ENCODE data around the gene GLT6D1.

GLT6D1 gene

DNA sequence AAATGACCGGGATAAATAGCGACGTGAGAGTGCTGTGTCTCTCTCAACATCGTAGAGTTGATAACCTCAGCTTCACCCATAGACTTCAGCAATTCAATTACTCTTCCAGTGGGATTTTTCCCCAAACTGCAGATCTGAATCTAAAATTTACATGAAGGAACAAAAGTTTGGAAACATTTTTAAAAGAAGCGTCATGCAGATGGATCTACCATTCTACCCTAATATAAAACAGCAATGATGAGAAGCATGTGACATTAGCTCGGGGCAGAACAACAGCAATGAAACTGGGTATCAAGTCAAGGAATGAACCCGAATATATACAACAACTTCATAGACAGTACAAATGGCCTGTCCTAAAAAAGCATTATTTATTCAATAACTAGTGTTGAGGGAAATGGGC is 18.8 kb downstream of the GLT6D1 start:
- DNase-seq: no peak

DNA sequence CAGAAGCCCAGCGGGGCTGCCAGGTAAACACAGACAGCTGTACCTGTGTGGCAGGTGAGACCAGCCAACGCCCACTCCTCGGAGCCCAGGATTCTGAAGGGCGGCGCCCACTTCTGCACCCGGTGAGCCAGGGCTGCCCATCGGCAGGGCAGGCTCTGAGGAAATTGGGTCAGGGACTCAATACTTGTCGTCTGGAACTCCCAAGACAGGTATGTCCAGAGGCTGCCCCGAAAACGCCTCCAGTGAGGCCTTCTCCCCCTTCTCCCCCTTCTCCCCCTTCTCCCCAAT is 19.8 kb downstream of the GLT6D1 start:
- no peak for DNase-seq

DNA sequence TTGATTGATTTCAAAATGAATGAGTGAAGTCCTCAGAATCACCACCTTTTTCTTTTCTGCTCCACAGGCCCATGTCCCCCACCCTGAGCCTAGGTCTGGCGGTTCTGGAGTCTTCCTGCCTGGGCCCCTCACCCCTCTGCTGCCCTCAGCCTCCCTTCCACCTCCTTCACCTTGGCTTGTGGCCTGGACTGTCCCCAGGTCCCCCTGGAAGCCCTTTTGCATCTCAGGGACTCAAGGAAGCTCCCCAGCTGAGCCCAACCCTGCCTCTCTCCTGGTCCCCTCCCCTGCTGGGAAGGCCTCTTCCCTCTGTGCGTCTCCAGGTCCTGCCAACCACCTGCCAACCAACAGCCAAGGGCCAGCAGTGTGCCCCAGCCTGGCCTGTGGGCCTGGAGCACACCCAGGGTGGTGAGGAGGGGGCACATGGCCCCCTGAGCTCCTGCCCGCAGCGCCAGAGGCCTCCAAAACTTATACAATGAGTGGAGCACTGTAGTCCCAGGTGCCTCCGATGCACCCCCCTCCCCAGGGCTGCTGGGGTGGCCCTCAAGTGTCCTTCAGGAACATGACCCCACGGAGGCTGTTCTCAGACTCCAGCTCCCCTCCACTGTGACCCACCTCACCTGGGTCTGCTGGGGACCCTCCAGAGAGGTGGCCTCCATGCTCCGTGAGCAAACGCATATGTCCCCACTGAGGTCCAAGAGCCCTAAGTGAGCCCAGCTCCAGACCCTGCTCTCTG is 20.3 kb downstream of the GLT6D1 start:
- DNase-seq: no peak

DNA sequence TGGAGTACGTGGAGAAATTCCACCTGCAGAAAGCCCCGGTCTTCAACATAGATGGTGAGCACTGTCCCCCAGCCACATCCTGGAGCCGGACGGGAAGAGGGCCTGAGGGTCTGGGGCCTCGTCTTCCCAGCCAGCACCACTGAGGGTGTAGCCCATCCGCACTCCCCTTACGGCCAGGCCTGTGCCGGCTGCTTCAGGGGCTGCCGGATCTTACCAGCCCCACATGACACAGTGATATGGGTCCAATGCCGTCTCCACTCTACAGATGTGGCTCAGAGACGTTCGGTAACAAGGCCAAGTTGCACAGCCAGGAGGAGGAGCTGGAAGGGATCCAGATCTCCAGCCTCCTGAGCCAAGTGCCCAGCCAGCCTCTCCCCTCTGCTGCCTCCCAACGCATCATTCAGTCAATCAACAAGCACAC is 21.3 kb downstream of the GLT6D1 start:
- no peak for DNase-seq

DNA sequence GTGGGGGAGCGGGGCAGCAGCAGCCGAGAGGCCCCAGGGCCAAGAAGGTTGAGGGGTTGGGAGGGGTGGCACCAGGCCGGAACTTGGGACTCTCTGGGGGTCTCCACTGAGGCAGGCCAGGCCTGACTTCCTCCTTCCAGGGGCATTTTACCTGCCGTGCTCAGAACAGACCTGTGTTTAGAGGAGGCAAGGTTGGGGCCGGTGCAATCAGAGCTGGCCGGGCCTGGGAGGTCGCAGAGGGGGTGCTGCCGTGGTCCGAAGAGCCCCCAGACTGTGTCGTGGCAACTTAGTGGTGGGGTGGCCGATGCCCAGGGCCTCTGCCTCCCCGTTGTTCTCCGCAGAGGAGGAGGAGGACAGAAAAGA is 21.8 kb downstream of the GLT6D1 start:
- DNase-seq: no peak

DNA sequence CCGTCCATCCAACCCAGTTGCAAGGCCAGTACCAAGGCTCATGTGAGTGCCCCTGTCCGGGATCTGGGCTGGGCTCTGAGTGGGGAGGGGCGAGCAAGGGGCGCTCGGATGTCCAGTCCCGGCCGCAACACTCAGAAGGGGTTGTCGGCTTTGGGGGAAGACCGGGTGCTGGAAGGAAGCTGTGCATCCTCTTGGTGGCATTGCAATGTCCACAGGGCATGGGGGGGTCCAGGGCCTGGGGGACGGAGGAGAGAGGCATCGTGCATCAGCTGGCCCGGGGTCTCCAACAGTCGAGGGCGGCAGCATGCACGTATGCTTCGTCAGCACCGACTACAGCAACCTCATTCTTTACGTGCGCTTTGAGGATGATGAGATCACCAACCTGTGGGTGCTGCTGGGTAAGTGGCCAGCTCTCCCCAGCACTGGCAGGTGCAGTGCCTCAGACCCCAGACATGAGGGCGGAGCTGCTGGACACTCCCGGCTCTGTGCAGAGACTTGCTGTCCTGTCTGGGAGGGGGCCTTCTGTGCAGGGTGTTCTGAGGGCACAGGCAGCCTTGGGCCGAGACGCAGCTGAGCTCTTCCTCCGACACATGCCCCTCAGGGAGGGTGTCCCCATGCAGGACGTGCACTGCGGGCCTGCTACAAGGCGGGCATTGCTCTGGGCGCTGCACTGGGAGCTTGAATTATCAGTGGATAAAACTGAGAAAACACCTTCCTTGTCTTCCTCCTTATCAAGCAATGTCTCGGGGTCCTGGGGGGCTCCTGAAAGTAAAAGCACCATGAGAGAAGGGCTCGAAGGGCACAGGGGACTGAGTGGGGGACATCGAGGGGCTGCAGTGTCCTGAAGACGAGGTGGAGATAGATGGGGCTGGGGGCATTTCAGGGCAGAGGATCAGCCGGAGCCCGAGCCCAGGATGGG is 22.5 kb downstream of the GLT6D1 start:
- no peak for DNase-seq

DNA sequence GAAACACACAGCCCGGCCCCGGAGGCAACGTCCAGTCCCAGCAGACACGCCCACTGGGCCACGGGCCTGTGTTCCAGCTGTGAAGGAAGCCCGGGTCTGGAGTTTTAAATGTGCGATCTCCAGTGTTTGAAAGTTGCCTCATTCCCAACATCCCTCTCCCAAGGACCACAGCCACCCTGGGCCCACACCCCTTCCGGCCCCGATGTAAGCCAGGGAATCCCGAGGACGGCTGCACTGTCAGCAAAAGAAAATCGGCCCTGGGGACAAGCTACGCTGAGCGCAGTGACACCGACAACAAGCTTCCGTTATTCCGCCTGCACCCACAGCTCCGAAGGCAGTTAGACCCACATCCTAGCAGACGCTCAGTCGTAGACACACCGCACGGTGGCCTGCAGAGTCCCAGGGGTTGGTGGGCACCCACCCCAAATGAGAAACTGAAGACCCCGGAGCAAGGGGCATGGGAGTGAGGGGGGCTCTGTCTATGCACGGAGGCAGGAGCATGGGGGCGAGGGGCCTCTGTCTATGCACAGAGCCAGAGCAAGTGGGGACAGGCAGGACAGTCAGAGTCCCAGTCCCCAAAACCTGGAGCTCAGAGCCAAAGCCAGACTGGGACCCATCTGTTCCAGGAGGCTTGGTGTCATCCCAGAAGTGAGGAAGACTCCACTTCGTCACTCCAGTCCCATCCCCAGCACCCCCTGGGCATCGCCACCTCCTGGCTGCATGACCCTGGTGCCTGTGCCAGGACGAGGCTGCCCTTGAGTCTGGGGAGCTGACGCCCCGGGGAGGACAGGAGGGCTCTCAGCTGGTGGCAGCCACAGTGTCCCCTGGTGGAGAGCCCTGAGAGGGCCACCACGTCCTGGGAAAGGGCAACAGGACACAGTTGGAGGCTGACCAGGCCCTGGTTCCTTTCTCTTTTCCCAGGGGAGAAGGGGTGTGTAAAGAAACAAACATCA is 23.4 kb downstream of the GLT6D1 start:
- DNase-seq: no peak

DNA sequence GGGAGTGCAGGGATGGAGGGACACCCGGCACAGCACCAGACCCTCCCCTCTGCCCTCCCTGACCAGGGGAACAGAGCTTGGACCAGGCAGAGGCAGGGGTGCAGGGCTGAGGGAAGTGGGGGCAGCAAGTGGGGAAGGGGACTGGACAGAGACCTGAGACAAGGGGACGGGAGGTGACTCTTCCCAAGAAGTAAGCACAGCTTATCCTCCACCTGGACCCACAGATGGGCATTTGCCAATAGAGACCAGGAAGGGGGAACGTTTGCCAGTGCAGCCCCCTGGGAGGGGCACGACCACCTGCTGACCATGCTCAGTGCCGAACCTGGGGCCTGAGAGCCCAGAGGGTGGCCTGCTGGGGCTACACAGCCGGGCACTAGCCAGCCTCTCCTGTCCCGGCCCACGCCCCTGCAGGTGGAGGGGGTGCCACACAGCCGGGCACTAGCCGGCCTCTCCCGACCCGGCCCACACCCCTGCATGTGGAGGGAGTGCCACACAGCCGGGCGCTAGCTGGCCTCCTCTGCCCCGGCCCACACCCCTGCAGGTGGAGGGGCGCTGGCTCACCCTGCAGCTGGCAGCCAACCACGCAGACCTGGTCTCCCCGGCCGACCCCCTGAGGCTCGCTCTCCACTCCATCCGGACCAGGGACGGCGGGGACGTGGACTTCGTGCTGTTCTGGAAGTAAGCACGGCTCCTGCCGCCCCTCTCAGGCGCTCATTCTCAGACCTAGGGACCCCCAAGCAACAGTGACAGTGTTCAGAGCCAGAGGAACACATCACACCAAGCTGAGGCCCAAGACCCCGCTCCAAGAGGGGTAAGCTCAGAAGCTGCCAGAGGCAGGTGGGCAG is 24.3 kb downstream of the GLT6D1 start:
- DNase-seq: no peak

DNA sequence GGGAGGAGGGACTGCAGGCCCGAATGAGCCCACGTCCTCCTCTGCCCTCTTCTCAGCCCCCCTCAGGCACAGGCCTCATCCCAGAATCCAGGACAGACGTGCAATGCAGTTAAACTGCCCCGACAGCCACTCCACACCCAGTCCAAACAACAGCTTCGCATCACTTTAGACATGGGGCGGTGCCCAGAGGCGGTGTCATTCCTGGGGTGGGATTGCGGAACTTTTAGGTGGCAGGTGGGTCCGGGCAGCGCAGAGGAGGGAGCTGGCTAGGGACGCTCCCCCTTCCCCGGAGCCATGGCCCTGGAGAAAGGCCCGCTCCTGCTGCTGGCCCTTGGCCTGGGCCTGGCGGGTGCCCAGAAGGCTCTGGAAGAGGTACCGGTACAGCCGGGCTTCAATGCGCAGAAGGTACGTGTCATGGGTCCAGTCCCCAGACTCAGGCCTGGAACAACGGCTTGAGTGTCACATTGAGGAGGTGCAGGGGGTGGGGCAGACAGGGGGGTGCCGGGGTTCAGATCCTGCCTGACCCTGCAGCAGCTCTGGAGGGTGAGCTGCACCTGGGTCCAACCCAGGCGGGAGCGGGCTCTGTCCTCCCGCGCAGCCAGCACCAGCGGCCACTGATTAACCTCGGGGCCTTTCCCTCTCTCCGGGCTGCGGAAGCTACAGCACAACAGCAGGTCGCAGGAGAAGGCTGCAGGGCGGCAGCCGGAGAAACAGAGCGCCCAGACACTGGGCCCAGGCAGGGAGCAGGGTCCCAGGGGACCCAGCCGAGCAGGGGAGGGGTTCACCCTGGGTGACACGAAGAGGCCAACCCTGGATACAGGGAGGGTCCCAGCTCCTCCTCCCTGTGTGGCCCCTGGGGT is 25.2 kb downstream of the GLT6D1 start:
- DNase-seq: no peak

DNA sequence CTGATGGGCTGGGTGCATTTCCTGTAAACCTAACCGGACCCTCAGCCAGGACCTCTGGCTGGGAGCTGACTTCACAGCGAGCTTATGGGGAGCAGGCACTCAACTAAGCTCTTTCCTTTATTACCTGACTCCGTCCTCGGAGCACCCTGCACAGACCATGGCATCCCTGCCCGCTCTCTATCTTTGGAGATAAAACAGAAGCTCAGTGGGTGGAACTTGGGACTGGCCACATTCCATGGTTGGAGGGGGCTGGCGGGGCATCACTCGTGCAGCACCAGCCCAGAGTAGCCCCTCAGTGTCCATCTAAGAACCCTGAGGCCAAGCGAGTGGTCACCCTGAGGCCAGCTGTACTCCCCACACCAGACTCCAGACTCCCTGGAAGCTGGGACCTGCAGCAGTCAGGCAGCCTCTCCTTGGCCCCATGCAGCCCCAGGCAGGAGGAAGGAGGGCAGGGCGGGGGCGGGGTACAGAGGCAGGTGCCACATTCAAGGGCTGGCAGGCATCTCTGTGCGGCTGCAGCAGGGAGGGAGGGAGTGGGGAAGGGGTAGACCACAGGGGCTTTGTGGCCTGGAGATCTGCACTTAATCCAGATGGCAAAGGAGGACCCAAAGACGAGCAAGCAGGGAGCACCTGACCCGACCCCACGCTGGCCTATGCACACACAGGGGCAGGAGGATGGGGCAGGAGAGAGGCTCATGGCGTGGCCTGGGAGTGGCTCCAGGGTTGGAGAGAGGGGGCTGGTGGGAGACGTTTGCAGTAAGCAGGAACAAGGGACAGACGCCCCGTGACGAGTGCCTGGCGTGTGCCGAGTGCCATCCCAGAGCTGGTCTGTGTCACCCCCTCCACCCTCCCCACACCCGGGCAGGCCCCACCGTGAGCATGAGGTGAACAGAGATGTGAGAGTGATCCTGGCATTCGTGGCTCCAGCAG is 26.1 kb downstream of the GLT6D1 start:
- no peak for DNase-seq

DNA sequence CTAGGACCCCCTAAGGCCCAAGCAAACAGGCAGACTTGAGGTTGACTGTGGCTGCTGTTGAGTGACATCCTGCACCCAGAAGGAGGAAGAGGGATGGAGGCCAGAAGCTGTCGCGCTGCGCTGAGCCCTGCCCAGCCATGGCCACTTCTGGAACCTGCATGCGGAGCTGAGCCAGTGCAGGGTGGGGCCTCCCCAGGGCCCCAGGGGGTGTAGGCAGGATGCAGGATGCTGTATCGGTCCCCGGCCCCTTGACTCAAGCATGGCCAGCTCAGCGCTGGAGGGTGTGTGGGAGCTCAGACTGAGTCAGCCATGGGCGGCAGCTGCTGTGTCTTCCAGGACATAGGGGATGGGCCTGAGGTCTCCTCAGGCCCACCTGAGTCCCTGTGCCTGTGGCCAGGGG is 26.9 kb downstream of the GLT6D1 start:
- DNase-seq: no peak

DNA sequence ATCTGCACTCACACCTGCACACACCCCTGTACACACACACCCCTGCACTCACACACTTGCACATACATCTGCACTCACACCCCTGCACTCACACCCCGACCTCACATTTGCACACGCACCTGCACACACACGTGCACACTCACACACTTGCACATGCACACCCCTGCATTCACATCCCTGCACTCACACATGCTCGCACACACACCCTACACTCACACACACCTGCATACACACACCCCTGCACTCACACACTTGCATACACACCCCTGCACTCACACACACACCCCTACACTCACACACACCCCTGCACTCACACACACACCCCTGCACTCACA is 27.5 kb downstream of the GLT6D1 start:
- DNase-seq: no peak

DNA sequence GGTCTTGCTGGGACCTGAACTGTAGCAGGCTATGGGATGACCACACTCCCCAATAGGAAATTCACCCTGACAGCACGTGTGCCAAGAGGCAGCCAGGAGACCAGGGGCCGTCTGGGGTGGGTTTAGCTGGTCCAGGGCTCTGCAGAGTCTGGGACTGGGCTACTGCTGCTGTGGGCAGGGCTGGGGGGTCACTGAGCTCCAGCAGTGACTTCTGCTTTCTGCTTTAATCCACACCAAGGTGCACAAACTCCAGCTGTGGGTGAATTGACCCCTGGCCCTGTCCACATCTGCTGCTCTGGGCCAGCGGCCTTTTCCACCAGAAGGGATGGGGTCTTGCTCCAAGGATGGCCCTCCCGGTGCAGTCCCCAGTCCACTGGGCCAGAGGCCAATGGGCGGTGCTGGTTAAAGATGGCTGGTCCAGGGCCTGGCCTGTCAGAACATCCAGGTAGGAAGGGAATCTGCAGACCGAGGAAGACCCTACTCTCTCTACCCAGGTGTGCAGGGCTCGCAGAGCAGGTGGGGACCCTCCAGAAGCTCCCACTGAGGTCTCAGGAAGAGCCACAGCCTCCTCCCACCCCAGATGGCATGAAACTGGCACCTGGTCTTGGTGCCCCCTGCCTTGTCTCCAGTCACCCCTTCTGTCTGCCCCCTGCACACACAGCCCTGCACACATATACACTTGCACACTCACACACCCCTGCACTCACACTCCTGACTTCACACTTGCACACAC is 28.0 kb downstream of the GLT6D1 start:
- no peak for DNase-seq

DNA sequence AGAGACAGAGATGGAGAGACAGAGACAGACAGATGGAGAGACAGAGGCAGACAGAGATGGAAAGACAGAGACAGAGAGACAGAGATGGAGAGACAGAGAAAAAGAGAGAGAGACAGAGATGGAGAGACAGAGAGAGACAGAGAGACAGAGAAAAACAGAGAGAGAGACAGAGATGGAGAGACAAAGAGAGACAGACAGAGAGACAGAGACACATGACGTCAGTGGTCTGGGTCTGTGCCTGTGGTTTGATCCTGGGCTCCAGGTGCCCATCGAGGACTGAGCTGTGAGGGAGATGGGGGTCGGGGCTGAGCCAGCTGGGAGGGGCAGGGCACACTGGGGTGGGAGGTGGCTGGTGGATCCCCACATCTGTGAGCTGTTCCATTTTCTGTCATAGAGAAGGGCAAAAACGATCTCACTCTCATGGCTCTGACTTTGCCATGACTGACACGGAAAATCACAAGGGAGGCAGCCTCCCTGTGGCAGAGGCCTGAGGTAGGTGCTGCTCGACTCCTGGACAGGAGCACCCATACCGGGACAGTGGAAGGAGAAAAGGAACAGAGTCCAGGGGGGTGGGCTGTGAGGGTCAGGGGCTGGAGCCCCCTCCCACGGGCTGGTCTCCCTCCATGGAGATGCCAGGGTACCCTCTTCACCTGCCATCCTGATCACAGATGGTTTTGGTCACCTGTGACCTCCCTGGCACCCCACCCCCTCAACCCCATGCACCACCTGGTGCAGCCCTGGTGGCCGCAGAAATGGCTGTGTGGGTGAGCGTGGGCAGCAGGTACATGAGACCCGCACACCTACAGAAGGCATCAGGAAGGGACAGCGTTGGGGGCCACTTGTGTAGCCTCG is 28.8 kb downstream of the GLT6D1 start:
- no peak for DNase-seq

DNA sequence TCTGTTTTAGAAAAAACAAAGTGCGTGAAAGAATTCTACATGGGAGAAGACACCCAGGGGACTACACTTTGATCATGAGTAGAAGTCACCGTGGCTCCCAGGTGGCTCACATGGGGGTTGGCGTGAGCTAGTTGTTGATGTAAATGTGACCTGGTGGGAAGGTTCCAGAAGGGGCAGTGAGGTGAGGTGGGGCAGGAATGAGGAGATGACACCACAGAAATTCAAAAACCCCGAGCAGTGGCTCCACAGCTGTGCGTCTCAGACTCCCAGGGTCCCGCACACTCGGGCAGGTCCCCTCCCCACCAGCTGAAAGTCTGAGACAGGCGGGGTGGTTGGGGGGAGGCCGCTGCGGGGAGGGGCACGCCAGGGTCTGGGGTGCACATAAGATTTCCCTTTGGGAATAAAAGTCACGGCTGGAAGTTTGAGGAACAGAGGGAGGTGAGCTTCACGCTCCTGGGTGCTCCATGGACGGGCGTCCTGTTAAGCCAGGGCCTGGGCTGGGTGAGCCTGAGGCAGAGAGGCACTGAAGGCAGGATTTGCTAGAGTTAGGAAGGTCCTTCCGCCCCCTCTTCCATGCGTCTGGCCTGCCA is 29.9 kb downstream of the GLT6D1 start:
- DNase-seq: no peak

DNA sequence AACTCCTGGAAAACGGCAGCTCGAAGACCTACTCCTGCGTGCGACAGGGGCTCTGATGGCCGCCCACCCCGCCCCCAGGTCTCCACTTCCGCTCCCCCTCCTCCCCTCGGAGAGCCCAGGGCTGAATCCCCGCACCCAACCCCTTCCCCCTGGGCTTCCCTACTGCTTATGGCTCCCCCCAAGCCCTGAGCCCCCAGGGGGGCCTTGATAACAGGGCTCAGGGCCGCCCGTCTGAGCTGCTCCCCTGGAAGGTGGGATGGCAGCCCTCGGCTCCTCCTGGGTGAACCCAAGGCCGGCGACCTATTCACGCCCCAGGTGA is 30.4 kb downstream of the GLT6D1 start:
- DNase-seq: no peak

DNA sequence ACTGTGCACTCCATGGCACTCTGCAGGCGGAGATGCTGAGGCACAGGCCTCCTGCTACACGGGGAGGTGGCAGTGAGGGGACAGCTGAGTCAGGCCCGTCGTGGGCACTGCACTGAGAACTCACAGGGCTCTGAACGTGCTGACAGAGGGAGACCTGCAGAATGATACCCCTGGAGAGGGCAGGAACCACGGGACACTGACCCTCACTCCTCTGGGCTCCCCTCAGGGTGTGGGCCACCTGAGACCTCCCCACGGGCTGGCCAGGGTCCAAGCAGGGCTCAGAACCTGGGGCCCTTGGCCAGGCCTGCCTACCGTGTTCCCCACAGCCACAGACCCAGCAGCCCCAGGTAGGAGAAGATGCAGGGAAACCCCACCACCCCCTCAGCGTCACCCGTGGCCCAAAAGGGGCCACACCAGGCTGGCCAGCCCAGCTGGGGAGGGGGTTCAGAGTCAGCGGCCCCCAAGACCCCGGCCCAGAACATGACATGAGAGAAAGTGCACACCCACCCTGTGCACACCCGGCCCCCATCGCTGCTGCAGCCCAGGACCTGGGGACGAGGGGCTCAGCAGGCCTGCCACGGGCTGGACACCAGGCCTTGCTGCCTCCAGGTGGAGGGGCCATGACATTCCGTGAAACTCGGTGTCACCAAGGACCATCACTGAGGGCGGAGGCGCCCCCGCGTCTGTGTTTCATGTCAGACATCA is 30.9 kb downstream of the GLT6D1 start:
- no peak for DNase-seq
